ENCODE data around the gene SS18. TPM values are rescaled to one million over a fixed set of nuclear protein-coding genes. Genes with fewer than 3 reads are reported as not detected.

Gene SS18
- total and polyA plus RNA-seq, 2 experiments from 2014 or later = 43.4 to 111 TPM

DNA sequence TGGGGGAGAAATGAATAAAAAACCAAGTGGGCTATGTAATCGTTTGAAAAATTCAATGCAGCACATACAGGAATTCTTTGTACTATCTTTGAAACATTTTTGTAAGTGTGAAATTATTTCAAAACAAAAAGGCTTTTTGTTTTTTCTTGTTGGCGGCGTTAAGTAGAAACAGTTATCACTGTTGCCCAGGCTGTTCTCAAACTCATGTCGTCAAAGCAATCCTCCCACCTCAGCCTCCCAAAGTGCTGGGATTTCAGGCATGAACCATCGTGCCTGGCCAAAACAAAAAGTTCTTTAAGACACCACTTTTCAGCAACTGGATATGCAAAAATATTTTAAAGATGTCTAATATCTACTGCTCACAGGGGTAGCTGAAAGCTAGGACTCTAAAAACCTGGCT is 5.4 kb downstream of the SS18 start:
- no peak overlapping the region for H3K4me3 ChIP-seq
- H4K20me1 ChIP-seq (ENCODE audit: insufficient read depth, poor library complexity, severe bottlenecking) = peaks cover 51% of the 10 kb centered on the region
- H3K4me1 ChIP-seq (ENCODE audit: insufficient read depth) = peaks cover 14% of the 10 kb centered on the region
- no peak for DNase-seq (ENCODE audit: low spot score)
- TF ChIP-seq EZH2 (IDR thresholded peaks at IDR 0.05; ENCODE audit: borderline replicate concordance) (no peak), EZH2phosphoT487 (IDR thresholded peaks at IDR 0.05; ENCODE audit: low read depth, severe bottlenecking, unreplicated experiment) (no peak)
- TF ChIP-seq, protein P1, sequence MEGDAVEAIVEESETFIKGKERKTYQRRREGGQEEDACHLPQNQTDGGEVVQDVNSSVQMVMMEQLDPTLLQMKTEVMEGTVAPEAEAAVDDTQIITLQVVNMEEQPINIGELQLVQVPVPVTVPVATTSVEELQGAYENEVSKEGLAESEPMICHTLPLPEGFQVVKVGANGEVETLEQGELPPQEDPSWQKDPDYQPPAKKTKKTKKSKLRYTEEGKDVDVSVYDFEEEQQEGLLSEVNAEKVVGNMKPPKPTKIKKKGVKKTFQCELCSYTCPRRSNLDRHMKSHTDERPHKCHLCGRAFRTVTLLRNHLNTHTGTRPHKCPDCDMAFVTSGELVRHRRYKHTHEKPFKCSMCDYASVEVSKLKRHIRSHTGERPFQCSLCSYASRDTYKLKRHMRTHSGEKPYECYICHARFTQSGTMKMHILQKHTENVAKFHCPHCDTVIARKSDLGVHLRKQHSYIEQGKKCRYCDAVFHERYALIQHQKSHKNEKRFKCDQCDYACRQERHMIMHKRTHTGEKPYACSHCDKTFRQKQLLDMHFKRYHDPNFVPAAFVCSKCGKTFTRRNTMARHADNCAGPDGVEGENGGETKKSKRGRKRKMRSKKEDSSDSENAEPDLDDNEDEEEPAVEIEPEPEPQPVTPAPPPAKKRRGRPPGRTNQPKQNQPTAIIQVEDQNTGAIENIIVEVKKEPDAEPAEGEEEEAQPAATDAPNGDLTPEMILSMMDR (IDR thresholded peaks at IDR 0.05; ENCODE audit: poor library complexity) = no peak
- no peaks in the 10 kb centered on the region for H3K36me3 ChIP-seq (replicated peaks; ENCODE audit: insufficient read depth, low read depth)
- H3K79me2 ChIP-seq = peaks cover 94% of the 10 kb centered on the region
- WGBS (ENCODE audit: low lambda C conversion rate, missing lambda C conversion rate) = 97% methylated on average over 5 of the region's 5 CpGs
- H3K9me2 ChIP-seq (replicated peaks; ENCODE audit: insufficient read depth) = no peaks in the 10 kb centered on the region
- H3K4me2 ChIP-seq = no peak overlapping the region
- no peak overlapping the region for H2AFZ ChIP-seq
- H3K9me3 ChIP-seq (ENCODE audit: low read depth) = no peaks in the 10 kb centered on the region
- no peaks in the 10 kb centered on the region for H3K27me3 ChIP-seq
- no peak overlapping the region for H3K27ac ChIP-seq

DNA sequence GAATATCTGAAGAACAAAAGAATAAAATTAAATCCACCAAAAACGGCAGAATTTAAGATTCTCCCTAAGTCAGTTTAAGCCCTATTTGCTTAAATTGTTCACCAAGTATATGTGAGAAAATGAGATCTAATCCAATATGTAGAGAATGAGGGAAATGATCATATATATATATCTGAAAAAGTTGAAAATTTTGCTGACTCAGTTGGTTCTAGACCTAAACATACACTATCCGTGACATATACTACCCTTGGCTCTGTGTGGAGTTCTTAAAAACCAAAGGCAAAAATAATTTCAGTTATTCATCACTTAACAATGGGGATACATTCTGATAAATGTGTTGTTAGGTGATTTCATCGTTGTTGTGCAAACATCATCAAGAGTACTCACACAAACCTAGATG is 7.3 kb downstream of the SS18 start:
- Histone ChIP-seq H3K36me3 (replicated peaks; ENCODE audit: insufficient read depth, low read depth) (no peaks in the 10 kb centered on the region), H2AFZ (no peak overlapping the region), H3K9me3 (ENCODE audit: low read depth) (no peaks in the 10 kb centered on the region), H3K4me3 (no peak overlapping the region), H3K27me3 (no peaks in the 10 kb centered on the region), H3K9me2 (replicated peaks; ENCODE audit: insufficient read depth) (no peaks in the 10 kb centered on the region), H3K79me2 (peaks cover 91% of the 10 kb centered on the region), H4K20me1 (ENCODE audit: insufficient read depth, poor library complexity, severe bottlenecking) (peaks cover 33% of the 10 kb centered on the region), H3K27ac (no peak overlapping the region), H3K4me2 (no peak overlapping the region), H3K4me1 (ENCODE audit: insufficient read depth) (peaks cover 5% of the 10 kb centered on the region)
- DNase-seq (ENCODE audit: low spot score) = no peak
- 95% methylated on average over 3 of the region's 3 CpGs for WGBS (ENCODE audit: low lambda C conversion rate, missing lambda C conversion rate)
- TF ChIP-seq EZH2phosphoT487 (IDR thresholded peaks at IDR 0.05; ENCODE audit: low read depth, severe bottlenecking, unreplicated experiment) (no peak), EZH2 (IDR thresholded peaks at IDR 0.05; ENCODE audit: borderline replicate concordance) (no peak)
- TF ChIP-seq, protein P1 (IDR thresholded peaks at IDR 0.05; ENCODE audit: poor library complexity) = no peak

DNA sequence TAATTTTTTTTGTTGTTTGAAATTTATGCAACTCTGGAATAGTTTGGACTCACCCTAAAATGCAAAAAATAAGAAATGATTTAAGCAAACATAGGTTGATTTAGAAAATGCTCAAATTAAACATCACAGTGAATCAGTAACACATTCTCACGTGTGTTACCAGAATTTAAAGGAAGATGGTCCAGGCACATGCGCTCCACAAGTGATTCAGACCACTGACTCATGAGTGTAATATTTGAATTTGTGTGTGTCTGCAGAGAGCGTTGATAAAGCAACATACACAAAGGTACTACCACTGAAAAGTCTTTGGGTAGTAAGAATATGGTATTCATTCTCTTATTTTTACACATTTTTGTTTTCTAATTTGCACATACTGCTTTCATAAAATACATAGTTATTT is 7.9 kb downstream of the SS18 start:
- peaks cover 26% of the 10 kb centered on the region for H4K20me1 ChIP-seq (ENCODE audit: insufficient read depth, poor library complexity, severe bottlenecking)
- no peak overlapping the region for H3K4me2 ChIP-seq
- TF ChIP-seq, protein P1 (IDR thresholded peaks at IDR 0.05; ENCODE audit: poor library complexity) = no peak
- TF ChIP-seq EZH2phosphoT487 (IDR thresholded peaks at IDR 0.05; ENCODE audit: low read depth, severe bottlenecking, unreplicated experiment) (no peak), EZH2 (IDR thresholded peaks at IDR 0.05; ENCODE audit: borderline replicate concordance) (no peak)
- no peak overlapping the region for H2AFZ ChIP-seq
- H3K79me2 ChIP-seq = peaks cover 86% of the 10 kb centered on the region
- no peaks in the 10 kb centered on the region for H3K4me1 ChIP-seq (ENCODE audit: insufficient read depth)
- H3K27me3 ChIP-seq = no peaks in the 10 kb centered on the region
- H3K27ac ChIP-seq = no peak overlapping the region
- no peak overlapping the region for H3K4me3 ChIP-seq
- WGBS (ENCODE audit: low lambda C conversion rate, missing lambda C conversion rate) = 86% methylated on average over 3 of the region's 3 CpGs
- H3K36me3 ChIP-seq (replicated peaks; ENCODE audit: insufficient read depth, low read depth) = no peaks in the 10 kb centered on the region
- no peak for DNase-seq (ENCODE audit: low spot score)
- no peaks in the 10 kb centered on the region for H3K9me2 ChIP-seq (replicated peaks; ENCODE audit: insufficient read depth)
- H3K9me3 ChIP-seq (ENCODE audit: low read depth) = no peaks in the 10 kb centered on the region

DNA sequence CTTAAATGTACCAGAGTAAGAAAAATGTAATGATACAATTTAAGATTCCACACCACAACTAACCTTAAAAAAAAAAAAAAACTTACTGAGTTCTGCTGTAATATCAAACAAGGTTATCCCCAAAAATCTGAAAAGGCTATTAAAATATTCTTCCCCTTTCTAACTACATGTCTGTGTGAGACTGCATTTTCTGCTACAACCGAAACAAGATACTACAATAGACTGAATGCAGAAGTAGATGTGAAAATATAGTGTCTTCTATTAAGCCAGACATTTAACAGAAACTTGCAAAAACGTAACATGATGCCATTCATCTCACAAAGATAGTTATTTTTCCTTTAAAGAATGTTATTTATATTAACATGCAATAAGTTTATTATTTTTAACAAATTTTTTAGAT is 16.2 kb downstream of the SS18 start:
- Histone ChIP-seq H4K20me1 (ENCODE audit: insufficient read depth, poor library complexity, severe bottlenecking) (no peaks in the 10 kb centered on the region), H3K36me3 (replicated peaks; ENCODE audit: insufficient read depth, low read depth) (peaks cover 6% of the 10 kb centered on the region), H3K4me1 (ENCODE audit: insufficient read depth) (no peaks in the 10 kb centered on the region), H3K27ac (no peak overlapping the region), H2AFZ (no peak overlapping the region), H3K4me3 (no peak overlapping the region), H3K79me2 (peaks cover 57% of the 10 kb centered on the region), H3K4me2 (no peak overlapping the region), H3K27me3 (no peaks in the 10 kb centered on the region), H3K9me3 (ENCODE audit: low read depth) (peaks cover 7% of the 10 kb centered on the region), H3K9me2 (replicated peaks; ENCODE audit: insufficient read depth) (no peaks in the 10 kb centered on the region)
- 95% methylated on average over 2 of the region's 2 CpGs for WGBS (ENCODE audit: low lambda C conversion rate, missing lambda C conversion rate)
- no peak for DNase-seq (ENCODE audit: low spot score)
- no peak for TF ChIP-seq EZH2 (IDR thresholded peaks at IDR 0.05; ENCODE audit: borderline replicate concordance)
- no peak for TF ChIP-seq EZH2phosphoT487 (IDR thresholded peaks at IDR 0.05; ENCODE audit: low read depth, severe bottlenecking, unreplicated experiment)
- TF ChIP-seq, protein P1 (IDR thresholded peaks at IDR 0.05; ENCODE audit: poor library complexity) = no peak

All from hepatocyte (in vitro differentiated cells).